Upper lobe of right lung (tissue), 1 donor: Measurements from ENCODE around the gene HPS1. TPM values are rescaled to one million over a fixed set of nuclear protein-coding genes. Genes with fewer than 3 reads are reported as not detected.

Experiments
- ATAC-seq: fragments of 200-7000 bp; cut with Tn5 transposase; one replicate; pipeline ENCODE4 v1.9.1; 2020; ENCODE audit warnings: mild to moderate bottlenecking, moderate library complexity
- DNase-seq: peaks from one replicate; pipeline ENCODE4 v3.0.0-alpha.2; 2020
- H3K27ac ChIP-seq: fragments of 200-600 bp; one replicate; pipeline ENCODE4 v1.8.0; 2022
- H3K27me3 ChIP-seq: fragments of 200-600 bp; one replicate; pipeline ENCODE4 v1.8.0; 2022; ENCODE audit warnings: mild to moderate bottlenecking
- H3K36me3 ChIP-seq: fragments of 200-600 bp; one replicate; pipeline ENCODE4 v1.8.0; 2022
- H3K4me1 ChIP-seq: fragments of 200-600 bp; one replicate; pipeline ENCODE4 v1.8.0; 2022
- H3K4me3 ChIP-seq: fragments of 200-600 bp; one replicate; pipeline ENCODE4 v1.8.0; 2022; ENCODE audit warnings: mild to moderate bottlenecking
- H3K9me3 ChIP-seq: fragments of 200-600 bp; one replicate; pipeline ENCODE4 v1.8.0; 2022
- CTCF ChIP-seq: fragments of 200-600 bp; IDR thresholded peaks from one replicate; pipeline ENCODE4 v1.8.0; 2022; ENCODE audit warnings: antibody characterized with exemption
- intact Hi-C: fragments of 100-400 bp; cut with DNase I; formaldehyde crosslinking; loops from one replicate; pipeline ENCODE4 v1.11.0; 2022
- total RNA-seq: library from RNA; stranded (reverse); fragmentation: NEBNext Ultra II Directional; extraction: Animal tissue kit (Norgen Biotek cat#: 25700); gene quantifications from one replicate; pipeline ENCODE4 v1.2.1, GENCODE V29; 2021
- donor health status: DM: no; HTN: yes; CAD: no; lungs with severe emphysema.

Gene HPS1
- total RNA-seq, 1 donor from 2014 or later, result 77.7 TPM

GRCh38 chr10:98436704-98437103 lies 10.0 kb downstream of the HPS1 start:
- H3K4me3 ChIP-seq, result no peak overlapping the region
- DNase-seq, result no peak
- peaks cover 83% of the 10 kb centered on the region for H3K36me3 ChIP-seq
- no peaks in the 10 kb centered on the region for H3K27me3 ChIP-seq
- H3K27ac ChIP-seq, result no peak overlapping the region
- no peak for TF ChIP-seq CTCF
- ATAC-seq, result no peak
- no peaks in the 10 kb centered on the region for H3K9me3 ChIP-seq
- intact Hi-C loops, result no loop called here
- no peaks in the 10 kb centered on the region for H3K4me1 ChIP-seq

GRCh38 chr10:98435178-98435577 lies 11.6 kb downstream of the HPS1 start:
- H3K27me3 ChIP-seq, result no peaks in the 10 kb centered on the region
- ATAC-seq (no peak), DNase-seq (no peak)
- no peak overlapping the region for H3K27ac ChIP-seq
- intact Hi-C loops, result no loop called here
- H3K9me3 ChIP-seq, result no peaks in the 10 kb centered on the region
- H3K4me3 ChIP-seq, result no peak overlapping the region
- TF ChIP-seq CTCF, result no peak
- peaks cover 86% of the 10 kb centered on the region for H3K36me3 ChIP-seq
- H3K4me1 ChIP-seq, result no peaks in the 10 kb centered on the region

- ATAC-seq (no peak), DNase-seq (no peak)
- Histone ChIP-seq H3K9me3 (no peaks in the 10 kb centered on the region), H3K4me1 (no peaks in the 10 kb centered on the region), H3K4me3 (no peak overlapping the region), H3K36me3 (peaks cover 86% of the 10 kb centered on the region), H3K27me3 (no peaks in the 10 kb centered on the region), H3K27ac (no peak overlapping the region)
- TF ChIP-seq CTCF, result no peak
- intact Hi-C loops, result no loop called here
Measured at GRCh38 chr10:98433881-98434732, 12.6 kb downstream of the HPS1 start.

GRCh38 chr10:98433371-98433770 lies 13.4 kb downstream of the HPS1 start:
- ATAC-seq (no peak), DNase-seq (no peak)
- Histone ChIP-seq H3K4me3 (no peak overlapping the region), H3K27ac (no peak overlapping the region), H3K4me1 (no peaks in the 10 kb centered on the region), H3K27me3 (no peaks in the 10 kb centered on the region), H3K9me3 (no peaks in the 10 kb centered on the region), H3K36me3 (peaks cover 86% of the 10 kb centered on the region)
- intact Hi-C loops, result no loop called here
- no peak for TF ChIP-seq CTCF

GRCh38 chr10:98432330-98432729 lies 14.4 kb downstream of the HPS1 start:
- TF ChIP-seq CTCF, result no peak
- no peaks in the 10 kb centered on the region for H3K4me1 ChIP-seq
- intact Hi-C loops, result no loop called here
- no peaks in the 10 kb centered on the region for H3K9me3 ChIP-seq
- peaks cover 89% of the 10 kb centered on the region for H3K36me3 ChIP-seq
- ATAC-seq, result no peak
- no peak overlapping the region for H3K27ac ChIP-seq
- H3K27me3 ChIP-seq, result no peaks in the 10 kb centered on the region
- H3K4me3 ChIP-seq, result no peak overlapping the region
- no peak for DNase-seq
